Trophoblast cell (in vitro differentiated cells and primary cell): ENCODE data around the gene SLC38A8.

Experiments used
- DNase-seq, 2 donors: peaks; one replicate each; pipeline ENCODE4 v3.0.0-alpha.2; 2016
- H2AFZ ChIP-seq: 2 replicates; pipeline ENCODE4 v1.6.1; 2013; ENCODE audit warnings: low read length, moderate library complexity, mild to moderate bottlenecking; ENCODE audit not compliant: insufficient read depth, poor library complexity
- H2AK5ac ChIP-seq: 2 replicates; pipeline ENCODE4 v1.6.1; 2013; ENCODE audit warnings: mild to moderate bottlenecking, low read length
- H2BK120ac ChIP-seq: 2 replicates; pipeline ENCODE4 v1.6.1; 2013; ENCODE audit warnings: low read length, mild to moderate bottlenecking, moderate library complexity; ENCODE audit not compliant: insufficient read depth, poor library complexity
- H2BK12ac ChIP-seq: 2 replicates; pipeline ENCODE4 v1.6.1; 2013; ENCODE audit warnings: mild to moderate bottlenecking, low read length, moderate library complexity
- H2BK5ac ChIP-seq: 2 replicates; pipeline ENCODE4 v1.6.1; 2013; ENCODE audit warnings: low read length, low read depth, moderate library complexity, mild to moderate bottlenecking; ENCODE audit not compliant: poor library complexity
- H3K14ac ChIP-seq: 2 replicates; pipeline ENCODE4 v1.6.1; 2013; ENCODE audit warnings: mild to moderate bottlenecking, low read length
- H3K18ac ChIP-seq: 2 replicates; pipeline ENCODE4 v1.6.1; 2013; ENCODE audit warnings: mild to moderate bottlenecking, low read length
- H3K23ac ChIP-seq: 2 replicates; pipeline ENCODE4 v1.6.1; 2013; ENCODE audit warnings: low read length
- H3K27ac ChIP-seq: 2 replicates; pipeline ENCODE4 v1.5.1; 2013; ENCODE audit warnings: low read depth, mild to moderate bottlenecking, inconsistent platforms, low read length, moderate library complexity
- H3K27me3 ChIP-seq: 2 replicates; pipeline ENCODE4 v1.6.1; 2013; ENCODE audit warnings: inconsistent platforms, mild to moderate bottlenecking, low read length, moderate library complexity; ENCODE audit not compliant: insufficient read depth
- H3K36me3 ChIP-seq, 2 experiments: 1 replicate in 1 of 2; 2 replicates in 1 of 2; pipeline ENCODE4 v1.6.1; 2013; ENCODE audit warnings: low read length in 2 of 2, mild to moderate bottlenecking in 2 of 2, moderate library complexity in 1 of 2; ENCODE audit not compliant: insufficient read depth in 2 of 2, control insufficient read depth in 1 of 2
- H3K4ac ChIP-seq: 2 replicates; pipeline ENCODE4 v1.6.1; 2013; ENCODE audit warnings: low read depth, mild to moderate bottlenecking, low read length, moderate library complexity
- H3K4me1 ChIP-seq, 2 experiments: 1 replicate in 1 of 2; 2 replicates in 1 of 2; pipeline ENCODE4 v1.6.1; 2013; ENCODE audit warnings: low read length in 2 of 2, mild to moderate bottlenecking in 2 of 2, moderate library complexity in 1 of 2; ENCODE audit not compliant: insufficient read depth in 2 of 2, control insufficient read depth in 1 of 2
- H3K4me2 ChIP-seq: 2 replicates; pipeline ENCODE4 v1.6.1; 2013; ENCODE audit warnings: inconsistent platforms, mild to moderate bottlenecking, low read length, moderate library complexity
- H3K4me3 ChIP-seq: 2 replicates; pipeline ENCODE4 v1.5.1; 2013; ENCODE audit warnings: mild to moderate bottlenecking, low read depth, low read length, inconsistent platforms
- H3K79me1 ChIP-seq: one replicate; pipeline ENCODE4 v1.6.1; 2013; ENCODE audit warnings: low read length
- H3K79me2 ChIP-seq: 2 replicates; pipeline ENCODE4 v1.6.1; 2013; ENCODE audit warnings: low read length, mild to moderate bottlenecking; ENCODE audit not compliant: control insufficient read depth, insufficient read depth, poor library complexity
- H3K9ac ChIP-seq: 2 replicates; pipeline ENCODE4 v1.6.1; 2013; ENCODE audit warnings: mild to moderate bottlenecking, low read length
- H3K9me3 ChIP-seq: 2 replicates; pipeline ENCODE4 v1.6.1; 2013; ENCODE audit warnings: low read depth, mild to moderate bottlenecking, control low read depth, inconsistent platforms, low read length; ENCODE audit not compliant: insufficient read depth
- H4K12ac ChIP-seq: 2 replicates; pipeline ENCODE4 v1.6.1; 2013; ENCODE audit warnings: low read depth, mild to moderate bottlenecking, low read length, moderate library complexity
- H4K8ac ChIP-seq: 2 replicates; pipeline ENCODE4 v1.6.1; 2013; ENCODE audit warnings: low read depth, mild to moderate bottlenecking, low read length, moderate library complexity
- H4K91ac ChIP-seq: one replicate; pipeline ENCODE4 v1.6.1; 2013; ENCODE audit warnings: low read depth, mild to moderate bottlenecking, low read length, moderate library complexity
- WGBS: extraction: QIAGEN DNeasy Blood & Tissue Kit; methylation state at CpG from one replicate; pipeline ENCODE4 v1.1.7; 2013; ENCODE audit warnings: missing lambda C conversion rate; ENCODE audit not compliant: insufficient read length, insufficient coverage; ENCODE audit errors: extremely low coverage; 5-methylcytosine and 5-hydroxymethylcytosine counted together

The SLC38A8 gene

GRCh38 chr16:84040226-84040822 is 2.3 kb downstream of the SLC38A8 start:
- WGBS = no CpG with 5 or more reads among the region's 14 CpGs
- H2AFZ ChIP-seq = no peak overlapping the region

GRCh38 chr16:84039696-84040095 is 2.9 kb downstream of the SLC38A8 start:
- Histone ChIP-seq H2BK5ac (no peak overlapping the region), H2BK120ac (no peak overlapping the region), H3K79me2 (no peaks in the 10 kb centered on the region), H2AFZ (no peak overlapping the region), H3K27me3 (no peaks in the 10 kb centered on the region), H2BK12ac (no peak overlapping the region), H2AK5ac (no peak overlapping the region), H4K91ac (no peak overlapping the region), H3K27ac (no peak overlapping the region), H4K8ac (no peak overlapping the region), H3K9ac (no peak overlapping the region), H3K9me3 (peaks cover 7% of the 10 kb centered on the region), H3K4ac (no peak overlapping the region), H3K14ac (no peak overlapping the region), H3K4me2 (no peak overlapping the region), H3K18ac (no peak overlapping the region), H3K23ac (no peak overlapping the region), H3K36me3 (no peaks in the 10 kb centered on the region), H4K12ac (no peak overlapping the region), H3K4me3 (no peak overlapping the region), H3K4me1 (peaks cover 0 to 3% of the 10 kb centered on the region in 2 experiments), H3K79me1 (no peaks in the 10 kb centered on the region)
- no peak for DNase-seq
- WGBS = no CpG with 5 or more reads among the region's 12 CpGs

More at GRCh38 chr16:84040226-84040822, 2.3 kb downstream of the SLC38A8 start:
- no peak overlapping the region for H2BK12ac ChIP-seq
- H3K79me1 ChIP-seq = no peaks in the 10 kb centered on the region
- no peak overlapping the region for H3K23ac ChIP-seq
- H3K14ac ChIP-seq = no peak overlapping the region
- no peak overlapping the region for H3K4ac ChIP-seq
- no peak overlapping the region for H3K18ac ChIP-seq
- H3K4me2 ChIP-seq = no peak overlapping the region
- no peak overlapping the region for H3K27ac ChIP-seq
- H3K79me2 ChIP-seq = no peaks in the 10 kb centered on the region
- no peak overlapping the region for H2BK120ac ChIP-seq
- no peak overlapping the region for H2AK5ac ChIP-seq
- H3K9me3 ChIP-seq = peaks cover 7% of the 10 kb centered on the region
- no peaks in the 10 kb centered on the region for H3K36me3 ChIP-seq
- H3K4me1 ChIP-seq = peaks cover 0 to 3% of the 10 kb centered on the region in 2 experiments
- H3K9ac ChIP-seq = no peak overlapping the region
- no peak overlapping the region for H4K8ac ChIP-seq
- H4K12ac ChIP-seq = no peak overlapping the region
- H2BK5ac ChIP-seq = no peak overlapping the region
- H3K4me3 ChIP-seq = no peak overlapping the region
- H4K91ac ChIP-seq = no peak overlapping the region
- DNase-seq = no peak
- H3K27me3 ChIP-seq = no peaks in the 10 kb centered on the region

GRCh38 chr16:84038469-84038868 is 4.1 kb downstream of the SLC38A8 start:
- Histone ChIP-seq H3K9ac (no peak overlapping the region), H3K79me2 (no peaks in the 10 kb centered on the region), H3K18ac (no peak overlapping the region), H3K4ac (no peak overlapping the region), H3K23ac (no peak overlapping the region), H2AFZ (no peak overlapping the region), H3K79me1 (no peaks in the 10 kb centered on the region), H3K4me2 (no peak overlapping the region), H3K27ac (no peak overlapping the region), H4K8ac (no peak overlapping the region), H2BK12ac (no peak overlapping the region), H3K9me3 (peaks cover 7% of the 10 kb centered on the region), H4K91ac (no peak overlapping the region), H2AK5ac (no peak overlapping the region), H3K27me3 (no peaks in the 10 kb centered on the region), H4K12ac (no peak overlapping the region), H3K36me3 (no peaks in the 10 kb centered on the region), H3K14ac (no peak overlapping the region), H2BK5ac (no peak overlapping the region), H2BK120ac (no peak overlapping the region), H3K4me3 (no peak overlapping the region), H3K4me1 (no peaks in the 10 kb centered on the region)
- no peak for DNase-seq
- WGBS = no CpG with 5 or more reads among the region's 12 CpGs

GRCh38 chr16:84036982-84037425 is 5.6 kb downstream of the SLC38A8 start:
- Histone ChIP-seq H3K36me3 (no peaks in the 10 kb centered on the region), H3K27ac (no peak overlapping the region), H3K18ac (no peak overlapping the region), H3K79me2 (no peaks in the 10 kb centered on the region), H2BK12ac (no peak overlapping the region), H4K8ac (no peak overlapping the region), H2BK120ac (no peak overlapping the region), H3K4me3 (no peak overlapping the region), H3K4me1 (no peaks in the 10 kb centered on the region), H4K12ac (no peak overlapping the region), H3K79me1 (no peaks in the 10 kb centered on the region), H4K91ac (no peak overlapping the region), H2BK5ac (no peak overlapping the region), H3K4me2 (no peak overlapping the region), H3K27me3 (no peaks in the 10 kb centered on the region), H3K14ac (no peak overlapping the region), H2AK5ac (no peak overlapping the region), H3K9me3 (peaks cover 7% of the 10 kb centered on the region), H2AFZ (no peak overlapping the region), H3K4ac (no peak overlapping the region), H3K23ac (no peak overlapping the region), H3K9ac (no peak overlapping the region)
- DNase-seq = no peak
- WGBS = no CpG with 5 or more reads among the region's 8 CpGs
